IPS-NIHi11 (cell line): ENCODE results near the gene GPAT2.
"Not testable (repeated sequence)": the region's sequence is repeated elsewhere in the genome, so short reads cannot be mapped to it uniquely, and the experiment has no call there.

Experiments used
- DNase-seq: peaks from one replicate; pipeline ENCODE4 v3.0.0; 2012; ENCODE audit warnings: mixed read lengths, low spot score

Gene GPAT2

DNA sequence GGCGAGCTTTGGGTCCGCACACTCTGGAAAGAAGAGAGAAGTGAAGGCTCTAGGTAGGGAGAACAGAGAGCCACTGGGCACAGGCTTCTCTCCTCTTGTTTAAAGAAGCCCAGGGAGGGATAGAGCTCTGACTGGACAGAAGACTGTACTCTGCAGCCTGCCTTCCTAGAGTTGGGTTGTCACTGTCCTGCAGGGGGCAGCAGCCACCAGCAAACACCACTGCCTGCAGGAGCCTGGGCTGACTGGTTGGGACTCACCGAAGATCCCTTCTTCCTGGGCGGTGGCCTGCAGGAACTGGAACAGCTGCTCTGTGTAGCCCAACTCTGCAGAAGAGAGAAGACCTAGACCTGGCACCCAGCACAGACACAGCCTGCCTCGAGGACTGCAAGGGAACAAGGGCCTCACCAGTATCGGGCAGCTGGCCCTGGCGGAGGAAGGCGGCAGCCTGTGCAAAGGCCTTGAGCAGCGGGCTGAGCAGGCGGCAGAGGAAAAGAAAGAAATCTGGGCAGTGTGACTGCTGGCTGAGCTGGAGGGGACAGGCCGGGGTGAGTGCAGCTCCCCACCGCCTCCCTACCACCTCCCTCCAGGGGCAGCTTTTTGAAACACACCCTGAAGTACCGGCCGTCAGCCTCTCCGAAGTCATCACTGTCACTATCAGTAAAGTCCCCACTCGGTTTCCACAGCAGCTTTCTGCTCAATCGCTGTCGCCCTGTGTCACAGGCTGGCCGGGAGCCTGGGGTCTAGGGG, 11.8 kb downstream of the GPAT2 start:
- peak; percentile 78 for DNase-seq

DNA sequence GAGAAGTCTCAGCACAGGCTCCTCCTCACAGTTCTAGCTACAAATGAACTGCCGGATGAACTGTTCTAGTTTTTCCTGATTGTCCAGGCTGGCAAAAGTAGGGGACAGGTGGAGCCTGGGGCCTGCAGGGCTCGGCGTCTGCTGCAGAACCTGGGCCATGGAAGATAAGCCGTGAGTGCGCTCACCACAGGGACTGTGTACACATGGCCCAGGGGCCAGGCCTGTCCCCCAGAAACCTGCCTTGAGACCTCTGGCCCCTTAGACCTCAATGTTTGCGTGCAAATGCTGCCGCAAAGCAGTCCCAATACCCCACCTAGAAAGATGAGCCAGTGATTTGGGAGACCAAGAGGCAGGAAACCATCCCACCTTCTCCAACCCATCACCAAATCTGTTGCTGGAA, 12.6 kb downstream of the GPAT2 start:
- not testable (repeated sequence) for DNase-seq

GRCh38 chr2:96021142-96021541, 13.6 kb downstream of the GPAT2 start:
- not testable (repeated sequence) for DNase-seq

- DNase-seq: not testable (repeated sequence)
These were observed 14.7 kb downstream of the GPAT2 start for GRCh38 chr2:96019909-96020590.

DNA sequence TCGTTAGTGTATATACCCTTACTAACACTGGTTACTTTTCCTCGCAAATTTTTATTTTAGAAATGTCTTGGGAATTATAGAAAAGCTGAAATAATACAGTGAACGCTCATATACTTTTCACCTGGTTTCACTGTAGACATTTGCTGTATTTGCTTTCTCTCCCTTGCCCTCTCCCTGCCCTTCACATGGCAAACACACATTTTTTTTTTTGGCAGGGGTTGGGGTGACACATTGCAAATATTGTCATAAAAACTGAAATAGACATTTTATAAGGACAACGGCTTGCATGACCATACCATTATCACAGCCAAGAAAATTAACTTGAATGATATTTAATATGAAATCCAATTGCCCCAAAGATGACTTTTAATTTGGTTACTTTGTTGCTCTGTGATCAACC, 18.4 kb downstream of the GPAT2 start:
- not testable (repeated sequence) for DNase-seq

DNA sequence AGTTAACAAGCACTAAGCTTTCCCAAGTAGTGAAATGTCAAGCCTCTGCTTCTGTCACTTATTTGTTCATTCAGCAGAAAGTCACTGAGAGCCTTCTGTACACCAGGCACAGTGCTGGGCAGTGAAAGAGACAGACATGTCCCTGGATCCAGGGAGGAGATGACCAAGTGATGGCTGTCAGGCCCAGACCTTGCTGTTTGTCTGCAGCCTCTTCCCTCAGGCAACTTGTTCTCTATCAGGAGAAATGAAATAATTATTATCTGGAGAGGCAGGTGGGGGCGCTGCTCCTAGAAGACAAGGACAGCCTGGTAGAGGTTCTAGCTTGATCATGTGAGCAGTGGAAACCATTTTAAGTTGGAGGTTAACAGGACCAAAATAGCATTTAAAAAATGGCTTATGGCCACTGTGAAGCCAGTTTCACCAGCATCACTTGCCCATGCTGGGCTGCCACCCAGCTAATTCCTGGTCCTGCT, 21.9 kb downstream of the GPAT2 start:
- DNase-seq: not testable (repeated sequence)

DNA sequence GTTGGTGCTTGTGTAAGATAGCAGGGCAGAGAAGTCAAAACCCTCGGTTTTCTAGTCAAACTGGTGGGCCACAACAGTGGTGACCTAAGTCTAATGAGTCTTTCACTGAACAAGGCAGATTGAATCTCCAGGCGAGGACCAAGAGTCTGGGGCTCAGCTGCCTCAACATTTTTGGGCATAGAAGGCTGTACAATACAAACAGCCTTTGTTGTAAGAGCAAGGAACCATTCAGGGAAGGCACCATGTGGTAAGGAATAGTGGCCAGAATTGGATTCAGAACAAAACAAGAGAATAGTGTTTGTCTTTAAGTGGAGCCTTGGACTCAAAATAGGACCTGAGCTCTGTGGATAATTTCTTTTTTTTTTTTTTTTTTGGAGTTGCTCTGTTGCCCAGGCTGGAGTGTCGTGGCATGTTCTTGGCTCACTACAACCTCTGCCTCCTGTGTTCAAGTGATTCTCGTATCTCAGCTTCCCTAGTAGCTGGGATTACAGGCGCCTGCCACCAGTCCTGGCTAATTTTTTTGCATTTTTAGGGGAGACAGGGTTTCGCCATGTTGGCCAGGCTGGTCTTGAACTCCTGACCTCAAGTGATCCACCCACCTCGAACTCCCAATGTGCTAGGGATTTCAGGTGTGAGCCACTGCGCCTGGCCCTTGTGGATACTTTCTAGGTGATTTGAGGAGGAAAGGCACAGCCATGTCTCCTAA, 22.5 kb downstream of the GPAT2 start:
- not testable (repeated sequence) for DNase-seq

DNA sequence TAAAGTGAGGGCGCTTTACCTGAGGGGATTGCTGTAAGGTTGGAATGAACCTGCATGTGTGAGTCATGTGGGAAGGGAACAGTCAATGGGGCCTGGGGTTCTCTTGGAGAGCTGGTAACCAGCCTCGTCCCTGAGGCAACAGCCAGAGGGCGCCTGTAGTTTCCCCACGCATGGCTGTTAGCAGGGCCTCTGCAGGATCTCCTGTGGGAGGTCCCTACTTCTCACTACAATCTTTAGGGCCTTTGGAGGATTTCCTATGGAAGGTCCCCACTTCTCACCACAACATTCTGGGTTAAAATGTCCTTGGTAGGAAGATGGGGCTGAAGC, 23.6 kb downstream of the GPAT2 start:
- DNase-seq: not testable (repeated sequence)

DNA sequence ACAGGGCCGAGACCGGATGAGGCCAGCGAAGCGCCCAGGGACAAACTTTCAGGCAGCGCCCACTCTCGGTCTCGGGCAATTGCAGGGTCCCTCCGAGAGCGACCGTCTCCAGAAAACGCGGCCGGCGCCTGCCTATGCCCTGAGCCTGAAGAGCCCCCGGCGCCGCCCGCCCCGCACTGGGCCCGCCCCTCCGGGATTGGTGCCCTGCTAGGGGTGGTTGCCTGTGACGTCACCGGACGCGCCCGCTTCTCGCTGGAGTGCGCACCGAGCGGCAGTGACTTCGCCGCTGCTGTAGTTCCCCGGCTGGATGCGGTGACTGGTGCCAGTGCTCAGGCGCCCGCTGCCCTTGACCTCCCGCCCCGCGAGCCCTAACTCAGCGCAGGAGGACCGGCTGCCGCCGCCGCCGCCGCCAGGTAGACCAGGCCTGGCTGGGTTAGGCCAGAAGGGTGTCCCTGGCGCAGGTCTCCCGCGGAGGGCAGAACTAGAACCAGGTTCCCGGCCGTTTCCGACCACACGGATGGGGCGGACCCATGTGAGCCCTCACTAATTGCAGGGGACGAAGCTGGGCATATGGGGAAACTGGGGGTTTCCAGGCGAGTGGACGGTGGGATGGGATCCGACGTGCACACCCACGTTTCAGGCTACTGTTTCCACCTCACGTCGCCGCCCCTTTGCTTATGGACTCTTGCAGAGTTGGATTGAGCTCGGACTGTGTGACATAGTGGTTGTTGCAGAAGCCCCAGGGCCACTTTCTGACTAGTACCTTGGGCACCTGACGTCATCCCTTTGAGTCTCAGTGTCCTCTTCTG, 24.2 kb downstream of the GPAT2 start:
- peak; percentile 88 for DNase-seq

DNA sequence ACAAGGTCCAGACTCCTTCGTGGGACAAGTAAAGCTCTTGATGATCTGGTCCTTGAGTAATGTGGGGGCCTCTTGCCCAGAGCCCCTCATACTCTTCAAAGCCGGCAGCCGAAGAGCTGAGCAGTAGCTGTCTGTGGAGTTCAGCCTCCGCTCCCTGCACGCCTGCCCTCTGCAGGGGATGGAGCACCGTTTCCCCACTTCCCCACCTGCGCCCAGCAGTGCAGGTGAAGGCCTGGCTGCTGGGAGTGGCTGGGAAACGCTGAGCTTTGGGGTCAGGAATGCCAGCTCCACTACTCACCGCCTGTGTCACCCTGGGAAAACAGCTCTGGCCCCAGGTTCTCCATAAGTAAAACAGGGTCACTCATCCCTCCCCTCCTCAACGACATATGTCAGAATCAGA, 24.9 kb downstream of the GPAT2 start:
- peak; percentile 26 for DNase-seq

DNA sequence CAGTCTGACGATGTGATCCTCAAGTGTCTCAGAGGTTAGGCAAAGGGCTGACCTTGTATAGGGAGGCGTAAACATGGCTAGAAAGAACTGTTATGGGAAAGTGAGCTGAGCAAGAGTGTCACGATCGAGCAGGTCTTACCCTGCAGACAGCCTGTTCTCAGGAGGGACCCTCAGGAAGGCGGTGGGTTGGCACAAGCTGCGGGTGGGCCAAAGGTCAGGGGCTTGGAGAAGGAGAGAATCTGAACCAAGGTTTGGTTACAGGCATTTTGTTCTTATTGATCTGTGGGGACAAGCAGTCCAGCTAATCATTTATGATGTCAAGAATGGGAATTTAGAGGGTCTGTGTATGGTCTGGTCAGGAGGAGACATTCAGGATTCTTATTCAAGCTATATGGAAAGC, 26.7 kb downstream of the GPAT2 start:
- not testable (repeated sequence) for DNase-seq

DNA sequence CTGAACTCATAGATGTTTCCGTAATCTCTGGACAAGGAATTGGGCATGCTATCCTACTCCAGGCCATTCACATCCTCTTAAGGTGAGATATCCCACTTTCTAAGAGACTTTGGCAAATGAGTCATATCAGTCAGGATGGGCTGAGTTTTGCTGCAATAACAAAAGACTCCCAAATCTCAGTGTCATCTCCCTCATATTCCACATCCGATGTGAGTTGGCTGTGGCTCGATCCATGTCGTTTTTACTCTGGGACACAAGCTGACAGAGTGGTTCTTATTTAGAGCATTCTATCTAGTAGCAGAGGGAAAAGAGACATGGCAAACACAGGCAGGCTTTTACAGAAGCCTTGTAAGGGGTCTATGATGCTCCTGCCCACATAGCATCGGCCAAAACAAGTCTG, 28.5 kb downstream of the GPAT2 start:
- not testable (repeated sequence) for DNase-seq

GRCh38 chr2:95992520-95993272, 42.0 kb downstream of the GPAT2 start:
- peak; percentile 9 for DNase-seq

- DNase-seq: not testable (repeated sequence)
These were observed 42.6 kb downstream of the GPAT2 start for GRCh38 chr2:95992102-95992501.

GRCh38 chr2:95991351-95992094, 43.2 kb downstream of the GPAT2 start, which contains the start of gene ANKRD36C:
ANKRD36C (minus strand) TSS chr2:95991824; CDS start chr2:95991708, 116 bp downstream.
- DNase-seq: peak; percentile 4

- not testable (repeated sequence) for DNase-seq
These were observed 43.8 kb downstream of the GPAT2 start for GRCh38 chr2:95990884-95991283.
